Measurements from ENCODE around the gene PHYKPL. TPM values are rescaled to one million over a fixed set of nuclear protein-coding genes. Genes with fewer than 3 reads are reported as not detected.

The PHYKPL gene
- total and polyA plus RNA-seq, 2 of the 8 experiments (the other 6 are each of a cell fraction or from before 2014, with no cell fraction given): 25.1 to 32.1 TPM

DNA sequence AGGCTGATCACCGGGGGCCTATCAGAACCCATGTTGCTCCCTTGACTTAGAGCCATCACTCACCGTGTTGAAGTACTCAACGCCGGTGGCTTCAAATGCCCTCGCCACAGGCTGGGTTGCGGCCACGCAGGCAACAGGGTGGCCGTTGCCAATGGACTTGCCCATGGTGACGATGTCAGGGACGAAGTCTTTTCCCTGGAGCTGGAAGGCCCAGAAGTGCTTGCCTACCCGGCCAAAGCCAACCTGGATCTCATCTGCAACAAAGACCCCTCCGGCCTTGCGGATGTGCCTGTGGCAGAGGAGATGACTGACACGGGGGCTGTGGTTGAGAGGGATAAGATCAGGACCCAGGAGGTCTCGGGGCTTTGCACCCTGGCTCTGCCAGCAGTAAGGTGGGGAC lies 10.3 kb downstream of the PHYKPL start:
- Histone ChIP-seq H3K4ac (replicated peaks; ENCODE audit: insufficient read length, low read depth, low read length) (no peak overlapping the region), H3K79me2 (ENCODE audit: control insufficient read depth in 1 of 2, insufficient read depth in 2 of 2, low read length in 2 of 2) (no peaks in the 10 kb centered on the region), H3K23me2 (ENCODE audit: low read depth, low read length) (no peaks in the 10 kb centered on the region), H3K56ac (replicated peaks; ENCODE audit: insufficient read length, low read depth, low read length) (no peak overlapping the region), H2AFZ (ENCODE audit: low read length) (no peak overlapping the region), H2BK12ac (ENCODE audit: low read depth, low read length) (no peak overlapping the region), H3K79me1 (ENCODE audit: low read depth, low read length) (no peaks in the 10 kb centered on the region; the same call in 1 of the 2 replicates), H4K5ac (ENCODE audit: insufficient read length, low read depth, low read length) (no peak overlapping the region), H2BK5ac (ENCODE audit: low read depth, low read length) (no peak overlapping the region), H3K23ac (ENCODE audit: insufficient read length) (no peak overlapping the region), H3K4me1 (replicated peaks in 1 of 4; ENCODE audit: control insufficient read depth in 3 of 4, insufficient read depth in 4 of 4, low read length in 3 of 4) (peaks cover 0 to 15% (median 9%) of the 10 kb centered on the region in 4 experiments; a peak in 6 of 7 replicates), H3K14ac (ENCODE audit: insufficient read length) (no peak overlapping the region), H3K27ac (ENCODE audit: low read depth, low read length) (no peak overlapping the region), H3K9ac (replicated peaks in 1 of 4; ENCODE audit: extremely low read depth in 1 of 4, low read depth in 3 of 4, low read length in 3 of 4) (no peak overlapping the region), H2AK5ac (ENCODE audit: low read depth, low read length) (no peak overlapping the region), H3K4me3 (ENCODE audit: extremely low read depth in 1 of 4, insufficient read depth in 2 of 4, low read depth in 3 of 4, low read length in 4 of 4) (no peak overlapping the region), H4K20me1 (replicated peaks in 1 of 2; ENCODE audit: control insufficient read depth in 1 of 2, insufficient read depth in 2 of 2, low read length in 2 of 2) (peaks cover 0 to 19% of the 10 kb centered on the region in 2 experiments), H2BK15ac (ENCODE audit: low read length) (no peak overlapping the region), H4K8ac (ENCODE audit: extremely low read depth, insufficient read depth, low read length) (no peak overlapping the region), H2BK20ac (ENCODE audit: low read length) (no peak overlapping the region), H3K27me3 (replicated peaks in 1 of 4; ENCODE audit: control insufficient read depth in 3 of 4, extremely low read depth in 1 of 4, insufficient read depth in 3 of 4, low read length in 3 of 4) (no peaks in the 10 kb centered on the region), H3K18ac (ENCODE audit: extremely low read depth, low read length) (no peak overlapping the region), H3K36me3 (ENCODE audit: control insufficient read depth in 2 of 4, insufficient read depth in 4 of 4, low read length in 3 of 4) (peaks cover 2 to 26% (median 4%) of the 10 kb centered on the region in 4 experiments; a peak in 7 of 8 replicates), H2BK120ac (replicated peaks; ENCODE audit: low read depth, low read length) (no peak overlapping the region), H4K91ac (replicated peaks; ENCODE audit: insufficient read length, low read length) (no peak overlapping the region), H3K9me3 (ENCODE audit: insufficient read depth in 2 of 2, low read depth in 1 of 2, low read length in 1 of 2) (no peaks in the 10 kb centered on the region), H3K4me2 (ENCODE audit: insufficient read depth in 1 of 2, low read depth in 2 of 2, low read length in 2 of 2) (no peak overlapping the region)
- POLR2A ChIA-PET (ENCODE audit: partially characterized antibody): interaction anchor here (21.6 kb wide), 1 partner anchor 11 kb away, joined by 507 read pairs; the partner anchor contains the start of gene HNRNPAB
- FAIRE-seq: no peak
- no peak for DNase-seq (ENCODE audit: low read depth in 1 of 2, low spot score in 2 of 2)
- 97% methylated on average over 15 of the region's 15 CpGs; no CpG with 5 or more reads in 1 of the 2 experiments for WGBS, 2 experiments (ENCODE audit: extremely low coverage in 1 of 2, insufficient coverage in 1 of 2, insufficient read length in 1 of 2, insufficient replicate concordance in 2 of 2, low coverage in 1 of 2, low lambda C conversion rate in 2 of 2, missing lambda C conversion rate in 1 of 2)
- CTCF ChIA-PET (ENCODE audit: partially characterized antibody): interaction anchor here (1.5 to 1.6 kb wide), 2 partner anchors 13 to 17 kb away, joined by 4 to 5 read pairs; no protein-coding TSS in a partner anchor
- TF ChIP-seq TAF7 (optimal IDR thresholded peaks at IDR 0.05; ENCODE audit: borderline replicate concordance, low read depth, low read length) (no peak), RBBP5 (IDR thresholded peaks at IDR 0.05; ENCODE audit: borderline replicate concordance, low read depth, low read length) (no peak), SRF (IDR thresholded peaks at IDR 0.05; ENCODE audit: low read depth, low read length) (no peak), CBX8 (IDR thresholded peaks at IDR 0.05; ENCODE audit: borderline replicate concordance, low read depth, low read length) (no peak), GABPA (IDR thresholded peaks at IDR 0.05; ENCODE audit: borderline replicate concordance, insufficient read depth, low read length) (no peak), CEBPB (IDR thresholded peaks at IDR 0.05; ENCODE audit: low read depth, low read length) (no peak), TEAD4 (IDR thresholded peaks at IDR 0.05; ENCODE audit: low read depth, low read length) (no peak), TBP (IDR thresholded peaks at IDR 0.05; ENCODE audit: low read depth, low read length) (no peak), HDAC6 (IDR thresholded peaks at IDR 0.05; ENCODE audit: low read depth, low read length) (no peak)
- TF ChIP-seq, protein P1, sequence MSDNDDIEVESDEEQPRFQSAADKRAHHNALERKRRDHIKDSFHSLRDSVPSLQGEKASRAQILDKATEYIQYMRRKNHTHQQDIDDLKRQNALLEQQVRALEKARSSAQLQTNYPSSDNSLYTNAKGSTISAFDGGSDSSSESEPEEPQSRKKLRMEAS (IDR thresholded peaks at IDR 0.05): no peak
